Gastroesophageal sphincter (tissue), 4 donors: ENCODE measurements around the gene LELP1. TPM values are rescaled to one million over a fixed set of nuclear protein-coding genes. Genes with fewer than 3 reads are reported as not detected.
"Not testable (repeated sequence)": the region's sequence is repeated elsewhere in the genome, so short reads cannot be mapped to it uniquely, and the experiment has no call there.

Experiments
- ATAC-seq: fragments of 150-250 bp; one replicate; pipeline ENCODE4 v1.9.1; 2016; ENCODE audit warnings: mild to moderate bottlenecking, moderate library complexity
- H3K27ac ChIP-seq, 4 donors: fragments of 200-600 bp; sonication (generic) in 3 of 4; 1 replicate in 3 of 4; 2 replicates in 1 of 4; pipeline ENCODE4 v1.5.1; 2016 to 2019
- H3K27me3 ChIP-seq: fragments of 200-600 bp; sonication (generic); one replicate; pipeline ENCODE4 v1.5.1; 2019
- H3K36me3 ChIP-seq, 2 donors: fragments of 200-600 bp; sonication (generic); one replicate each; pipeline ENCODE4 v1.5.1; 2019; ENCODE audit warnings: control low read depth in 1 of 2
- H3K4me1 ChIP-seq, 3 donors: fragments of 200-600 bp; sonication (generic); 1 replicate in 2 of 3; 2 replicates in 1 of 3; pipeline ENCODE4 v1.5.1; 2016 to 2019; ENCODE audit warnings: control low read depth in 2 of 3
- H3K4me3 ChIP-seq, 2 donors: fragments of 200-600 bp; sonication (generic); one replicate each; pipeline ENCODE4 v1.5.1; 2019; ENCODE audit warnings: mild to moderate bottlenecking in 1 of 2, moderate library complexity in 1 of 2
- H3K9me3 ChIP-seq, 3 donors: fragments of 200-600 bp; sonication (generic); one replicate each; pipeline ENCODE4 v1.5.1; 2017 to 2019; ENCODE audit warnings: control low read depth in 2 of 3
- EP300 ChIP-seq: sonication (generic); formaldehyde crosslinking; IDR thresholded peaks from one replicate; pipeline ENCODE4 v1.6.1; 2017; ENCODE audit warnings: antibody characterized with exemption, mild to moderate bottlenecking
- POLR2A ChIP-seq, 2 donors: fragments of 450-650 bp; IDR thresholded peaks; one replicate each; pipeline ENCODE4 v1.6.1; 2017; ENCODE audit warnings: antibody characterized with exemption in 2 of 2, mild to moderate bottlenecking in 2 of 2, moderate library complexity in 1 of 2
- POLR2AphosphoS5 ChIP-seq: sonication (generic); formaldehyde crosslinking; IDR thresholded peaks from one replicate; pipeline ENCODE4 v1.6.1; 2017; ENCODE audit warnings: antibody characterized with exemption
- WGBS, 2 donors: methylation state at CpG; one replicate each; pipeline ENCODE4 v1.1.5; 2018; ENCODE audit warnings: low coverage in 1 of 2; 5-methylcytosine and 5-hydroxymethylcytosine counted together
- total RNA-seq, 4 donors: library from RNA; depleted of rRNA; stranded (reverse); fragments of >200 nt; gene quantifications; one replicate each; pipeline ENCODE4 v1.1.0, GENCODE V29; 2016
- TF ChIP-seq, protein P1 (sequence below), 4 experiments: fragments of 200-600 bp in 2 of 4; fragments of 450-650 bp in 2 of 4; sonication (generic) in 1 of 4; IDR thresholded peaks; one replicate each; pipeline ENCODE4 v1.5.1; 2017 to 2019; ENCODE audit warnings: antibody characterized with exemption in 4 of 4, mild to moderate bottlenecking in 2 of 4, moderate library complexity in 2 of 4

The LELP1 gene
- total RNA-seq, 4 donors from 2014 or later, result not detected

DNA sequence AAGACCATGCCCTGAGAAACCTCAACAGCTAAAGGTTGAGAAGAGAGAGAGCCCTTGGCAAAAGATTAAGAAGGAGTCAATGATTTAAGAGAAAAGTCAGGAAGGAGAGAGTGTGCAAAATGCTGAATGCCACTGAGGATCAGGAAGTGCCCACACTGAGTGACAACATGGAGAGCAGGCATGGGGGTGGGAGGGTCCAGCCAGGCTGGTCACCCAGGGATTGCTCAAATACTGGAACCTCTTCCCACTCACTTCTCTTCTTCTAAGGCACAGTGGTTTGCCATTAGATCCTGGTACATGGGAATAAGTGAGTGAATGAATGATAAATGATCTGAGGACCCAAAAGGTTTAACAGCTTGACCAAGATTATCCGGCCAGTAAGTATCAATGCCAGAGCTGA is 25.3 kb downstream of the LELP1 start:
- H3K4me3 ChIP-seq, result no peak overlapping the region
- WGBS, 2 donors, result 60 to 83% methylated on average over 1 of the region's 1 CpG
- no peaks in the 10 kb centered on the region for H3K9me3 ChIP-seq
- no peak for ATAC-seq
- H3K36me3 ChIP-seq, result no peaks in the 10 kb centered on the region
- no peaks in the 10 kb centered on the region for H3K4me1 ChIP-seq
- no peak overlapping the region for H3K27ac ChIP-seq
- peaks cover 12% of the 10 kb centered on the region for H3K27me3 ChIP-seq
- TF ChIP-seq POLR2AphosphoS5 (no peak), POLR2A (IDR thresholded peaks at IDR 0.05) (no peak), EP300 (no peak)
- TF ChIP-seq, protein P1, sequence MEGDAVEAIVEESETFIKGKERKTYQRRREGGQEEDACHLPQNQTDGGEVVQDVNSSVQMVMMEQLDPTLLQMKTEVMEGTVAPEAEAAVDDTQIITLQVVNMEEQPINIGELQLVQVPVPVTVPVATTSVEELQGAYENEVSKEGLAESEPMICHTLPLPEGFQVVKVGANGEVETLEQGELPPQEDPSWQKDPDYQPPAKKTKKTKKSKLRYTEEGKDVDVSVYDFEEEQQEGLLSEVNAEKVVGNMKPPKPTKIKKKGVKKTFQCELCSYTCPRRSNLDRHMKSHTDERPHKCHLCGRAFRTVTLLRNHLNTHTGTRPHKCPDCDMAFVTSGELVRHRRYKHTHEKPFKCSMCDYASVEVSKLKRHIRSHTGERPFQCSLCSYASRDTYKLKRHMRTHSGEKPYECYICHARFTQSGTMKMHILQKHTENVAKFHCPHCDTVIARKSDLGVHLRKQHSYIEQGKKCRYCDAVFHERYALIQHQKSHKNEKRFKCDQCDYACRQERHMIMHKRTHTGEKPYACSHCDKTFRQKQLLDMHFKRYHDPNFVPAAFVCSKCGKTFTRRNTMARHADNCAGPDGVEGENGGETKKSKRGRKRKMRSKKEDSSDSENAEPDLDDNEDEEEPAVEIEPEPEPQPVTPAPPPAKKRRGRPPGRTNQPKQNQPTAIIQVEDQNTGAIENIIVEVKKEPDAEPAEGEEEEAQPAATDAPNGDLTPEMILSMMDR (IDR thresholded peaks at IDR 0.05), result no peak

DNA sequence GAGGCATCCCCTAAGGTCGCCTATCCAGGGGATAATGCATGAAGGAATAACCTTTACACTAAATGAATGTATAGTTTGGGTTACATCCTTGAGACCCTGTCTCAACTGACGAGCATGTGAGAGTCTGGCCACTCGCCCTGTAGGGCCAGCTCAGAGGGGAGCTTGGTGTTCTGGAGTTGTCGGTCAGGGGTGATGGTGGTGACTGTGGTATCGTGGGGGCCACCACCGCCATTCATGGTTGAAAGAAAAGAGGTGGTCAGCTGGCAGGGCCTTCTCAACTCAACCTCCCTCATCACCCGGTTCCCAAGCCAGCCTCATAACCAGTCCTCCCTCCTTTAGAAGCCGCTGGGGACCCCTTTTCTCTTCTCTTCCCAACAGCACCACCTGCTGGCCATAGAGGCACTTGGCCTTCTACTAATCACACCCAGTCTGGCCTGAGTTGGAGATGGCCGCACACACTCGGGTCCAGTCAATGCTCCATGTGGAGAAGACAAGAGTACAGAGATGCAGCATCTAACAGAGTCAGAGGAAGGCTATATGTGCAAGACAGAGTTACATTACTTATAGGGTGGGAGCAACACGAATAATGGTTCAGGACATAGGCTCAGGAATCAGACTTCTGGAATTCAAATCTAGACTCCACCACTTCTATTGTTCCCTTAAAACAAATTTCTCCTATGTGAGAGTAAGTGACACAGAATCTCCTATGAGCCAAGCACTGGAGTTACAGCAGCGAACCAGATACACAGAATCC is 26.0 kb downstream of the LELP1 start:
- H3K4me1 ChIP-seq, H3K4me3 ChIP-seq, ATAC-seq, H3K27ac ChIP-seq, H3K36me3 ChIP-seq, H3K9me3 ChIP-seq: not testable (repeated sequence)
- WGBS, 2 donors, result 50 to 73% methylated on average over 3 of the region's 12 CpGs
- TF ChIP-seq, protein P1 (IDR thresholded peaks at IDR 0.05), result peak in 1 of 4 experiments; percentile 41
- H3K27me3 ChIP-seq, result peaks cover 12% of the 10 kb centered on the region

DNA sequence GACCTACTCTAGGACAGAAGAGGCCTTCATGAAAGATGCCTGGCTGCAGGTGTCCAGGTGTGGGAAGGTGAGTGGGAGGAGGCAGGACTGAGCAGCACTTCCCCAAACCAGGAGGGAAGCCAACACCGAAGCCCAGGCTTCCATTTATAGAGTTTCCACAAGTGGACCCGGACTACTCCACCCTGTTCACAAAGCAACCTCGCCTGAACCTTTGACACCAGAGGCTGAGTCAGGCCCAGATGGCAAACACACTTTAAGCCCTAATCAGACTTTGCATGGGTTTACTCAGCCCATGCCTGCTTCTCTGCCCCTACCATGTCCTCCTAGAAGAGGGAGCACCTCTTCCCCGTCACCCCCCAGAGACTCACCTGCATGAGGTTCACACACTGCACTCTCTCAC is 28.1 kb downstream of the LELP1 start:
- Histone ChIP-seq H3K36me3 (no peaks in the 10 kb centered on the region), H3K9me3 (no peaks in the 10 kb centered on the region), H3K4me3 (no peak overlapping the region), H3K27me3 (no peaks in the 10 kb centered on the region), H3K27ac (no peak overlapping the region), H3K4me1 (no peaks in the 10 kb centered on the region)
- 84% methylated on average over 4 of the region's 4 CpGs; no CpG with 5 or more reads in 1 of the 2 donors for WGBS, 2 donors
- TF ChIP-seq POLR2AphosphoS5 (no peak), EP300 (no peak), POLR2A (IDR thresholded peaks at IDR 0.05) (no peak)
- TF ChIP-seq, protein P1 (IDR thresholded peaks at IDR 0.05), result no peak
- peak; percentile 22 for ATAC-seq

DNA sequence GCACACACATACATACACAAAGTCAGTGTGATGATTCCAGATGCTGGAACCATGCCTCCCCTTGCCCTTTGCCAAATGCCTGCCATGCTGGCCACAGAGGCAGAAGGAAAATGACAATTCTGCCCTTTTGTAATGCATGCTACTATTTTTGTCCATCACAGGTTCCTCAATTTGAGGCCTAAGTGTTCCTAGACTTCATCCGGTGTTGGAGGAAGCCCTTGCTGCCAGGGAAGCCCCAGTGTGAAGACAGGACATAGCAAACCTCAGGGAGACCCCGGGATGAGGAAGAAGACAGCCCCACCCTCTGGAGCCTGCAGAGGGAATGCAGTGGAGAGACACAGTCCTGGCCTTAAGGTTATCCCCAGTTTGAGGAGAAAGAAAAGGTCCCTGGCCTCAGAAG is 28.6 kb downstream of the LELP1 start:
- Histone ChIP-seq H3K9me3 (no peaks in the 10 kb centered on the region), H3K36me3 (no peaks in the 10 kb centered on the region), H3K4me3 (no peak overlapping the region), H3K27ac (no peak overlapping the region), H3K4me1 (no peaks in the 10 kb centered on the region), H3K27me3 (no peaks in the 10 kb centered on the region)
- 53% methylated on average over 2 of the region's 2 CpGs; no CpG with 5 or more reads in 1 of the 2 donors for WGBS, 2 donors
- peak; percentile 36 for ATAC-seq
- TF ChIP-seq POLR2A (IDR thresholded peaks at IDR 0.05), result no peak
- no peak for TF ChIP-seq EP300
- TF ChIP-seq, protein P1 (IDR thresholded peaks at IDR 0.05), result no peak
- TF ChIP-seq POLR2AphosphoS5, result no peak

DNA sequence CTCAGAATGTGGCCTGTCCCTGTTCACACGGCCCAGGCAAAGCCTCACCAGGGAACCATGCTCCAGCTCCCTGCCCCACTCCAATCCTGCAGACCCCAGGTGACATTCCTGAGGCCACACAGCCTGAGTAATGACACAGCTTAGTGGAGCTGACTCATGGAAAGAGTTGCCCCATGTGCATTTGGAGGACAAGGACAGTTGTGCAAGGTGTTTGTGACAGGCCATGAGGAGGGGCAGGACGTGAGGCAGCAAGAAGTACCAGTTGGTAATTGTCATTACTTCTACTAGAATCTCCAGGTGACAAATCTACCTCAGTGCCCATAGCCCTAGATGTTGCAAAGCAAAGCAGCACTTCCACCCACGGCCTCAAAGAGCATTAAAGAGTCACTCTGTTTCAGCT is 29.3 kb downstream of the LELP1 start:
- Histone ChIP-seq H3K36me3 (no peaks in the 10 kb centered on the region), H3K4me1 (no peaks in the 10 kb centered on the region), H3K9me3 (no peaks in the 10 kb centered on the region), H3K27ac (no peak overlapping the region), H3K27me3 (no peaks in the 10 kb centered on the region), H3K4me3 (no peak overlapping the region)
- no peak for TF ChIP-seq POLR2AphosphoS5
- TF ChIP-seq POLR2A (IDR thresholded peaks at IDR 0.05), result no peak
- no peak for TF ChIP-seq EP300
- TF ChIP-seq, protein P1 (IDR thresholded peaks at IDR 0.05), result no peak
- 55% methylated on average over 2 of the region's 3 CpGs; no CpG with 5 or more reads in 1 of the 2 donors for WGBS, 2 donors
- ATAC-seq, result no peak
